Measurements from ENCODE around the gene SELENOO.
"Not testable (repeated sequence)": the region's sequence is repeated elsewhere in the genome, so short reads cannot be mapped to it uniquely, and the experiment has no call there.

Gene SELENOO

GRCh38 chr22:50201191-50202129 is 649 bp downstream of the SELENOO start:
- DNase-seq: no peak

- no peak for DNase-seq
These were observed 1.4 kb downstream of the SELENOO start for GRCh38 chr22:50202130-50202666.

- DNase-seq: no peak
These were observed 2.5 kb downstream of the SELENOO start for GRCh38 chr22:50203288-50203687.

- no peak for DNase-seq
These were observed 3.8 kb downstream of the SELENOO start for GRCh38 chr22:50204571-50204970.

- not testable (repeated sequence) for DNase-seq
These were observed 4.2 kb downstream of the SELENOO start for GRCh38 chr22:50204998-50205397.

GRCh38 chr22:50205781-50206569 is 5.2 kb downstream of the SELENOO start:
- DNase-seq: no peak

GRCh38 chr22:50206599-50206998 is 5.8 kb downstream of the SELENOO start:
- no peak for DNase-seq

- peak; percentile 43 for DNase-seq
These were observed 6.8 kb downstream of the SELENOO start for GRCh38 chr22:50207383-50208140.

GRCh38 chr22:50208430-50208938 is 7.7 kb downstream of the SELENOO start:
- DNase-seq: no peak

- no peak for DNase-seq
These were observed 8.4 kb downstream of the SELENOO start for GRCh38 chr22:50208939-50209892.

- DNase-seq: peak; percentile 69
These were observed 9.1 kb downstream of the SELENOO start for GRCh38 chr22:50209893-50210292.

- no peak for DNase-seq
These were observed 9.7 kb downstream of the SELENOO start for GRCh38 chr22:50210378-50211139.

- no peak for DNase-seq
These were observed 10.3 kb downstream of the SELENOO start for GRCh38 chr22:50211147-50211546.

GRCh38 chr22:50213263-50213662 is 12.5 kb downstream of the SELENOO start:
- DNase-seq: no peak

- no peak for DNase-seq
These were observed 14.7 kb downstream of the SELENOO start for GRCh38 chr22:50215297-50216054.

GRCh38 chr22:50216055-50216683 is 15.4 kb downstream of the SELENOO start:
- DNase-seq: no peak

- no peak for DNase-seq
These were observed 16.1 kb downstream of the SELENOO start for GRCh38 chr22:50216684-50217520.

- no peak for DNase-seq
These were observed 16.8 kb downstream of the SELENOO start for GRCh38 chr22:50217543-50218152.

All from CD4-positive, alpha-beta T cell treated with Interleukin-15 for 1 hour (primary cell).